Duodenal mucosa (tissue), 2 donors: ENCODE results near the gene GANC.
"Not testable (repeated sequence)": the region's sequence is repeated elsewhere in the genome, so short reads cannot be mapped to it uniquely, and the experiment has no call there.

Source experiments
- H3K27ac ChIP-seq: one replicate; pipeline ENCODE4 v1.7.0; 2013; ENCODE audit warnings: low read depth, low read length
- H3K27me3 ChIP-seq, 2 donors: one replicate each; pipeline ENCODE4 v1.7.0; 2013; ENCODE audit warnings: low read length in 2 of 2, control low read depth in 1 of 2; ENCODE audit not compliant: insufficient read depth in 2 of 2, control insufficient read depth in 1 of 2
- H3K36me3 ChIP-seq, 2 donors: one replicate each; pipeline ENCODE4 v1.7.0; 2013; ENCODE audit warnings: low read length in 2 of 2, control low read depth in 1 of 2; ENCODE audit not compliant: insufficient read depth in 2 of 2, control insufficient read depth in 1 of 2
- H3K4me1 ChIP-seq, 2 donors: one replicate each; pipeline ENCODE4 v1.7.0; 2013; ENCODE audit warnings: low read length in 2 of 2, control low read depth in 1 of 2; ENCODE audit not compliant: insufficient read depth in 2 of 2, control insufficient read depth in 1 of 2
- H3K4me3 ChIP-seq, 2 donors: one replicate each; pipeline ENCODE4 v1.7.0; 2013; ENCODE audit warnings: low read length in 2 of 2, low read depth in 1 of 2
- H3K9ac ChIP-seq, 2 donors: one replicate each; pipeline ENCODE4 v1.7.0; 2013; ENCODE audit warnings: low read length in 2 of 2, low read depth in 1 of 2
- H3K9me3 ChIP-seq, 2 donors: one replicate each; pipeline ENCODE4 v1.7.0; 2013; ENCODE audit warnings: low read length in 2 of 2, control low read depth in 1 of 2; ENCODE audit not compliant: control insufficient read depth in 1 of 2

The GANC gene

GRCh38 chr15:42282926-42283325 lies 9.9 kb downstream of the GANC start:
- Histone ChIP-seq H3K4me3 (no peak overlapping the region), H3K27ac (no peak overlapping the region), H3K36me3 (peaks cover 18 to 48% of the 10 kb centered on the region in 2 donors), H3K9me3 (no peaks in the 10 kb centered on the region), H3K27me3 (no peaks in the 10 kb centered on the region), H3K4me1 (peaks cover 9 to 10% of the 10 kb centered on the region in 2 donors), H3K9ac (no peak overlapping the region)

DNA sequence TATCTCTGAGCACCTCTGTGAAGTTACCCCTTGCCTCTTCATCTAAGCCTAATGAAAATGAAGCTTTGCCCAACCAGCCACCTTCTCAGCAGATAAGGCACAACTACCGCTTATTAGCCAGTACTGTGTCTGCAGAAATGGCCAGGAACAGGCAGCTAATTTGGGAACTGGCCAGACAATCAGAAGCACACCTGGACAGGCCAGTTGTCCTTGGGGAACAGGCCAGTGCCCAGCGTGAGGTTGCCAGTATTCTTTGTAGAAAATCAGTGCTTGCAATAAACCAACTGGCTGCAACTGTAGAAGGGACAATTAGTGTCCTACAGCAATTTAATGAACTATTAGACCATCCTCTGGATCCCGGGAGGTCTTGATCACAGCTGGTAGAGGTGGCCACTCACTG lies 10.7 kb downstream of the GANC start:
- Histone ChIP-seq H3K36me3 (peaks cover 18 to 44% of the 10 kb centered on the region in 2 donors), H3K27me3 (no peaks in the 10 kb centered on the region), H3K4me3 (no peak overlapping the region), H3K9ac (no peak overlapping the region), H3K9me3 (no peaks in the 10 kb centered on the region), H3K4me1 (peaks cover 9 to 10% of the 10 kb centered on the region in 2 donors), H3K27ac (no peak overlapping the region)

DNA sequence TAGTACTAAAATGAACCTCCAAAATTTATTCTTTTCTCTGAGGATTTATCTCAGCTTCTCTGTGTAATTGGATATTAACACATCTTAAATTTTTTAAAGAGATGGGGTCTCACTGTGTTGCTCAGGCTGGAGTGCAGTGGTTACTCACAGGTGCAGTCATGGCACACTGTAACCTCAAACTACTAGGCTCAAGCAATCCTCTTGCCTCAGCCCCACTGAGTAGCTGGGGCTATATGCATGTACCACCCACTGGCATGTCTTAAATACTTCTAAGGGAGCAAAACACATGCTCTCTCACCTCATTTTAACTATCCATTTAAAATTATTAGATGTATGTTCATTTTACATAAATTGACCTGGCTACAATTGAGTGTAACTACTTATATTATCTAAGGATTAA lies 11.6 kb downstream of the GANC start:
- Histone ChIP-seq H3K4me1 (peaks cover 9 to 10% of the 10 kb centered on the region in 2 donors), H3K27ac (no peak overlapping the region), H3K36me3 (peaks cover 15 to 40% of the 10 kb centered on the region in 2 donors), H3K4me3 (no peak overlapping the region), H3K9ac (no peak overlapping the region), H3K27me3 (no peaks in the 10 kb centered on the region), H3K9me3 (no peaks in the 10 kb centered on the region)

DNA sequence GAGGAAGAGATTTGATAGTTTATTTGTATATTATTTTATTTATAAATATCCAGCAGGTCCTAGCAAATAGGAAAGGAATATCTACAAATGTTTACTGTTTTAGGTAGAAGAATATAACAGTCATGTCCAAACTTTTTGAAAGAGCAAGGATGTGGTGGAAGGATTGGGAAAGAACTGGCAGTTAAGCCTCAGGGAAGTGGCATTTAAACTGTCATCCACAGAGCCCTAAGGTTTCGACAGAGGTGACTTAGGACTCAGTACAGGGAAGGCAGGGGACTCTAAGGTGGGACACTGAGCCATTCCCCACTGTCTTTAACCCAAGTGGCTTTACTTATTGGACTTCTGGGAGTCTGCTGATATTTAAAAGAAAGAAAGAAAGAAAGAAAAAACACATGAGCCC lies 12.0 kb downstream of the GANC start:
- no peak overlapping the region for H3K9ac ChIP-seq
- peaks cover 15 to 43% of the 10 kb centered on the region in 2 donors for H3K36me3 ChIP-seq
- H3K27ac ChIP-seq: no peak overlapping the region
- no peaks in the 10 kb centered on the region for H3K9me3 ChIP-seq
- no peaks in the 10 kb centered on the region for H3K27me3 ChIP-seq
- peaks cover 9 to 10% of the 10 kb centered on the region in 2 donors for H3K4me1 ChIP-seq
- no peak overlapping the region for H3K4me3 ChIP-seq

DNA sequence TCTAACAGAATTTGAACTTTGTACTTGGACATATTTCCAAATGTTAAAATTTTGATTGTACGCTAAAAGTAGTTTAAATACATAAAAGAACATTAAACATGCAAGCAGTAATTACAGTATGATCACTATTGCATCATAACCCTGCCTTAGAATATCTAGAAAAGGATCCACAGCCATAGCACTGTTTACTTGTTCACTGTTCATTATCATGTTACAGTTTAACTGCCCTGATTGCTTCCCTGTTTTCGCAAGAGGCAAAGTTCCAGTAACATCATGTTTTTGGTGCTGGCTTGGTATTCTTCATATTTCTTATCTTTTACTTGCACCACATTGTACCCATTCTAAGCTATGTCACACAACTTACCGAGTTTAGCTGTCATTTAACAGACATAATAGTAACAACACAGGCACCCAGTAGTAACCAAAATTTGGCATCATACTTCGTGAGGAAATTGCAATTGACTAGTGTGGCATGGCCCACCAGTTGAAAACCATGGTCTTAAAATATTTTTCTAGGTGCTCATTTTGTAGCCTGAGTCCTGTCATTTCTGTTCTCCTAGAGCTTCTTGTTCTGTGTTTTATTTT lies 13.5 kb downstream of the GANC start:
- Histone ChIP-seq H3K27me3 (no peaks in the 10 kb centered on the region), H3K27ac (no peak overlapping the region), H3K4me1 (peaks cover 9 to 10% of the 10 kb centered on the region in 2 donors), H3K9me3 (no peaks in the 10 kb centered on the region), H3K4me3 (no peak overlapping the region), H3K36me3 (peaks cover 11 to 39% of the 10 kb centered on the region in 2 donors), H3K9ac (no peak overlapping the region)

GRCh38 chr15:42287931-42288330 lies 14.9 kb downstream of the GANC start:
- Histone ChIP-seq H3K27ac (no peak overlapping the region), H3K9ac (no peak overlapping the region), H3K4me1 (peaks cover 9 to 10% of the 10 kb centered on the region in 2 donors), H3K36me3 (peaks cover 18 to 42% of the 10 kb centered on the region in 2 donors), H3K9me3 (no peaks in the 10 kb centered on the region), H3K27me3 (no peaks in the 10 kb centered on the region), H3K4me3 (no peak overlapping the region)

GRCh38 chr15:42289166-42289565 lies 16.2 kb downstream of the GANC start:
- Histone ChIP-seq H3K4me3 (no peak overlapping the region), H3K27ac (no peak overlapping the region), H3K4me1 (peaks cover 9 to 10% of the 10 kb centered on the region in 2 donors), H3K9ac (no peak overlapping the region), H3K27me3 (no peaks in the 10 kb centered on the region), H3K36me3 (peaks cover 11 to 42% of the 10 kb centered on the region in 2 donors), H3K9me3 (no peaks in the 10 kb centered on the region)

DNA sequence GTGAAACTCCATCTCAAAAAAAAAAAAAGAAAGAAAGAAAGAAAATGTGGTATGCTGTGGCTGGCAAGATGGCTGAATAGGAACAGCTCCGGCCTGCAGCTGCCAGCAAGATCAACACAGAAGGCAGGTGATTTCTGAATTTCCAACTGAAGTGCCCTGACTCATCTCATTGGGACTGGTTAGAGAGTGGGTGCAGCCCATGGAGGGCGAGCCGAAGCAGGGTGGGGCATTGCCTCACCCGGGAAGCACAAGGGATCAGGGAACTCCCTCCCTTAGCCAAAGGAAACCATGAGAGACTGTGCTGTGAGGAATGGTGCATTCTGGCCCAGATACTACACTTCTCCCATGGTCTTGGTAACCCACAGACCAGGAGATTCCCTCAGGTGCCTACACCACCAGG lies 28.0 kb downstream of the GANC start:
- not testable (repeated sequence) for H3K27me3 ChIP-seq, H3K27ac ChIP-seq, H3K9ac ChIP-seq, H3K9me3 ChIP-seq, H3K4me1 ChIP-seq, H3K4me3 ChIP-seq
- peaks cover 4 to 11% of the 10 kb centered on the region in 2 donors for H3K36me3 ChIP-seq

GRCh38 chr15:42306681-42307080 lies 33.7 kb downstream of the GANC start:
- Histone ChIP-seq H3K4me3 (no peak overlapping the region), H3K9ac (no peak overlapping the region), H3K27ac (no peak overlapping the region), H3K27me3 (no peaks in the 10 kb centered on the region), H3K4me1 (no peaks in the 10 kb centered on the region), H3K9me3 (no peaks in the 10 kb centered on the region), H3K36me3 (peaks cover 6 to 24% of the 10 kb centered on the region in 2 donors)

DNA sequence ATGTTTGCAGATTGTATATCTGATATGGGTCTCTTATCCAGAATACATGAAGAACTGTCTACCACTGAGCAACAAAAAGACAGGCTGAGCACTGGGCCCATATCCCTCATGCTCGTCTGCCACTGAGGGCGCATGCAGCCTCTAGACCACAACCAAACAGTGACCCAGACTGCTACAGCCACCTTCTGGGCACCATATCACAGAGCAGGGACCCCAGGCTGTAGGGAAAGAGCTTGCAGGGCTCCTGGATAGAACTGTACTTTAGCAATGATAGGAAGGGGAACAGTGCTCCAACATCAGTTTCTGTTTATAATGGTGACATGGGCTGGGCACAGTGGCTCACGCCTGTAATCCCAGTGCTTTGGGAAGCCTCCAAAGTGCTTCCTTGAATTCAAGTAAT lies 40.5 kb downstream of the GANC start:
- Histone ChIP-seq H3K9ac (no peak overlapping the region), H3K4me1 (no peaks in the 10 kb centered on the region), H3K27ac (no peak overlapping the region), H3K27me3 (no peaks in the 10 kb centered on the region), H3K36me3 (peaks cover 6 to 22% of the 10 kb centered on the region in 2 donors), H3K4me3 (no peak overlapping the region), H3K9me3 (no peaks in the 10 kb centered on the region)

DNA sequence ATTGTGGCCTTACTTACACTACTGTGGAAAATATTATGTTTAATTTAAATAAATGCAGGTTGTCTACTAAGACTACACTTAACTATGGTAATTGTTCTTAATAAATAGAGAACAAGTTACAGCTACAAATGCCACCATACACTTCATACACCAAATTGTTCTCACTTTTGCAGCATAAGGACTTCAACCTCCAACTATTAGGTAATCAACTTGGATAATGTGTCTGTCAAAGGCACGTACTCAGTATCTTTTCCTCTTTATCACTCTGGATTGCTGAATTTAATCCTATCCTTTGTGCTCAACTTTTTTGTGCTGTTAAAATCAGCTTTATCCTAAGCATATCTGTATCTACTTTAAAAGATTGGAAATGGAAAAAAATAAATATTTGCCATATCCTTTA lies 41.8 kb downstream of the GANC start:
- Histone ChIP-seq H3K36me3 (peaks cover 6 to 22% of the 10 kb centered on the region in 2 donors), H3K9ac (no peak overlapping the region), H3K27ac (no peak overlapping the region), H3K4me1 (no peaks in the 10 kb centered on the region), H3K9me3 (no peaks in the 10 kb centered on the region), H3K4me3 (no peak overlapping the region), H3K27me3 (no peaks in the 10 kb centered on the region)
